Ovary (tissue), 9 donors: ENCODE measurements around the gene PROS1. TPM values are rescaled to one million over a fixed set of nuclear protein-coding genes. Genes with fewer than 3 reads are reported as not detected.

ENCODE experiments used
- DNase-seq, 5 donors: peaks; one replicate each; pipeline ENCODE4 v3.0.0-alpha.2; 2019 to 2020
- H3K27ac ChIP-seq, 2 donors: fragments of 200-600 bp; one replicate each; pipeline versions ENCODE4 v1.5.1 to v1.8.0; 2019 to 2022
- H3K27me3 ChIP-seq: fragments of 200-600 bp; one replicate; pipeline ENCODE4 v1.8.0; 2022
- H3K36me3 ChIP-seq: fragments of 200-600 bp; sonication (generic); one replicate; pipeline ENCODE4 v1.5.1; 2019
- H3K4me1 ChIP-seq: one replicate; pipeline ENCODE4 v1.8.1; 2013; ENCODE audit warnings: mild to moderate bottlenecking, moderate library complexity; ENCODE audit not compliant: insufficient read depth
- H3K4me3 ChIP-seq: fragments of 200-600 bp; sonication (generic); one replicate; pipeline ENCODE4 v1.5.1; 2017
- H3K9me3 ChIP-seq, 2 donors: fragments of 200-600 bp in 1 of 2; sonication (generic) in 1 of 2; one replicate each; pipeline versions ENCODE4 v1.5.1 to v1.8.1; 2013 to 2019; ENCODE audit warnings: mild to moderate bottlenecking in 1 of 2, moderate library complexity in 1 of 2
- CTCF ChIP-seq, 3 donors: fragments of 450-650 bp in 2 of 3; fragments of 200-600 bp in 1 of 3; IDR thresholded peaks; one replicate each; pipeline versions ENCODE4 v1.5.1 to v1.8.0; 2016 to 2022; ENCODE audit warnings: antibody characterized with exemption in 3 of 3, mild to moderate bottlenecking in 1 of 3
- EP300 ChIP-seq: sonication (generic); formaldehyde crosslinking; IDR thresholded peaks from one replicate; pipeline ENCODE4 v1.6.1; 2017; ENCODE audit warnings: antibody characterized with exemption
- POLR2A ChIP-seq: fragments of 450-650 bp; IDR thresholded peaks from one replicate; pipeline ENCODE4 v1.6.1; 2017; ENCODE audit warnings: antibody characterized with exemption, mild to moderate bottlenecking, moderate library complexity
- WGBS, 3 donors: extraction: QIAGEN DNeasy Blood & Tissue Kit in 1 of 3; methylation state at CpG; one replicate each; pipeline versions ENCODE4 v1.1.5 to v1.1.7; 2013 to 2017; 5-methylcytosine and 5-hydroxymethylcytosine counted together
- intact Hi-C, 4 donors: fragments of 100-400 bp; cut with DNase I; formaldehyde crosslinking; loops; one replicate each; pipeline versions ENCODE4 v1.11.0 to v1.15.1; 2022 to 2023
- polyA plus RNA-seq, 2 donors: library from polyadenylated mRNA; stranded (reverse); fragments of 200-250 nt in 1 of 2; fragments of 350-450 nt in 1 of 2; fragmentation: Illumina TruSeq in 1 of 2; extraction: RNeasy Lipid Tissue Mini Kit (QIAGEN cat#74804) in 1 of 2; gene quantifications; one replicate each; pipeline ENCODE4 v1.2.3, GENCODE V29; 2013 to 2014
- total RNA-seq, 7 donors: library from RNA; depleted of rRNA in 2 of 7; stranded (reverse); fragments of >200 nt in 2 of 7; fragmentation: NEBNext Ultra II Directional in 3 of 7; extraction: Animal tissue kit (Norgen Biotek cat#: 25700) in 3 of 7; gene quantifications; one replicate each; pipeline versions ENCODE4 v1.1.0 to v1.2.4, GENCODE V29; 2016 to 2023
- donor health status: DM: no; HTN: no; CAD: no; lungs with moderate emphysema.
- donor health status: DM: no; HTN: no; CAD: no.
- donor health status: Bipolar disorder and iron deficiency.
- donor health status: DM: yes; HTN: yes; CAD: no.
- donor health status: DM: no; HTN: no; CAD: no.
- donor health status: DM: yes; HTN: yes; CAD: no.

The PROS1 gene
- total and polyA plus RNA-seq, 9 donors, result 41.6 to 95.1 (median 50.0) TPM

GRCh38 chr3:93992207-93992606 lies 18.5 kb upstream of the PROS1 start:
- H3K27me3 ChIP-seq, result no peaks in the 10 kb centered on the region
- no peak overlapping the region for H3K27ac ChIP-seq
- no peaks in the 10 kb centered on the region for H3K36me3 ChIP-seq
- H3K4me1 ChIP-seq, result no peaks in the 10 kb centered on the region
- TF ChIP-seq EP300 (no peak), POLR2A (no peak), CTCF (IDR thresholded peaks at IDR 0.05) (no peak)
- WGBS, 3 donors, result 90 to 97% (median 91%) methylated on average over 3 of the region's 3 CpGs
- H3K9me3 ChIP-seq, result no peaks in the 10 kb centered on the region
- intact Hi-C loops, result no loop called here
- no peak overlapping the region for H3K4me3 ChIP-seq
- no peak for DNase-seq

GRCh38 chr3:93991631-93992030 lies 17.9 kb upstream of the PROS1 start:
- WGBS, 3 donors, result 73 to 86% (median 81%) methylated on average over 2 of the region's 2 CpGs
- no peaks in the 10 kb centered on the region for H3K9me3 ChIP-seq
- H3K4me3 ChIP-seq, result no peak overlapping the region
- no peaks in the 10 kb centered on the region for H3K36me3 ChIP-seq
- H3K4me1 ChIP-seq, result no peaks in the 10 kb centered on the region
- TF ChIP-seq POLR2A, result no peak
- no peak for TF ChIP-seq CTCF (IDR thresholded peaks at IDR 0.05)
- TF ChIP-seq EP300, result no peak
- intact Hi-C loops, result no loop called here
- no peak overlapping the region for H3K27ac ChIP-seq
- no peak for DNase-seq
- H3K27me3 ChIP-seq, result no peaks in the 10 kb centered on the region

GRCh38 chr3:93989241-93989640 lies 15.5 kb upstream of the PROS1 start:
- Histone ChIP-seq H3K4me3 (no peak overlapping the region), H3K27me3 (no peaks in the 10 kb centered on the region), H3K27ac (no peak overlapping the region), H3K36me3 (no peaks in the 10 kb centered on the region), H3K9me3 (no peaks in the 10 kb centered on the region), H3K4me1 (no peaks in the 10 kb centered on the region)
- intact Hi-C loops, result no loop called here
- no peak for TF ChIP-seq POLR2A
- TF ChIP-seq CTCF (IDR thresholded peaks at IDR 0.05), result no peak
- TF ChIP-seq EP300, result no peak
- WGBS, 3 donors, result 80 to 82% (median 81%) methylated on average over 3 of the region's 3 CpGs
- no peak for DNase-seq

- Histone ChIP-seq H3K27me3 (no peaks in the 10 kb centered on the region), H3K4me3 (no peak overlapping the region), H3K36me3 (no peaks in the 10 kb centered on the region), H3K27ac (no peak overlapping the region), H3K9me3 (no peaks in the 10 kb centered on the region), H3K4me1 (no peaks in the 10 kb centered on the region)
- no peak for DNase-seq
- intact Hi-C loops, result no loop called here
- TF ChIP-seq EP300, result no peak
- no peak for TF ChIP-seq POLR2A
- no peak for TF ChIP-seq CTCF (IDR thresholded peaks at IDR 0.05)
- whole genome bisulfite sequencing, 3 donors, result 88 to 93% (median 93%) methylated on average over 9 of the region's 9 CpGs
Measured at GRCh38 chr3:93988764-93989163, 15.1 kb upstream of the PROS1 start.

- H3K36me3 ChIP-seq, result no peaks in the 10 kb centered on the region
- no peak for DNase-seq
- TF ChIP-seq POLR2A, result no peak
- no peak for TF ChIP-seq CTCF (IDR thresholded peaks at IDR 0.05)
- no peak for TF ChIP-seq EP300
- H3K27ac ChIP-seq, result no peak overlapping the region
- no peaks in the 10 kb centered on the region for H3K9me3 ChIP-seq
- H3K4me1 ChIP-seq, result no peaks in the 10 kb centered on the region
- H3K4me3 ChIP-seq, result no peak overlapping the region
- intact Hi-C loops, result no loop called here
- no peaks in the 10 kb centered on the region for H3K27me3 ChIP-seq
Measured at GRCh38 chr3:93988283-93988682, 14.6 kb upstream of the PROS1 start.
